ENCODE results near the gene TNN. TPM values are rescaled to one million over a fixed set of nuclear protein-coding genes. Genes with fewer than 3 reads are reported as not detected.

The TNN gene
- total RNA-seq, 1 donor from 2014 or later, result 0.25 TPM

DNA sequence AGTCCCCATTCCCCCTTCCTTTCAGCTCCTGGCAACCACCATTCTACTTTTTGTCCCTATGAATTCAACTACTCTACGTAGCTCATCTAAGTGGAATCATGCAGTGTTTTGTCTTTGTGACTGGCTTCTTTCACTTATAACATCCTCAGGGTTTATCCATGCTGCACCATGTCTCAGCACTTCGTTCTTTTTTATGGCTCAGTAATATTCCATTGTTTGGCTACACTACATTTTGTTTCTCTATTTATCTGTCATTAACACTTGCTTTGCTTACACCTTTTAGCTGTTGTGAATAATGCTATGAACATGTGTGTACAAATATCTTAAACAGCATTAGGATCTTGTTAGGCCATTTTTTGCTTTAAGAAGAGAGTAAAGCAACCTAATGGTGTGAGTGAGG lies 42.9 kb upstream of the TNN start:
- H3K4me3 Mint-ChIP-seq (ENCODE audit: unreplicated experiment), result no peak overlapping the region
- DNase-seq (ENCODE audit: low spot score), result no peak
- peaks cover 30% of the 10 kb centered on the region for H3K4me1 Mint-ChIP-seq (ENCODE audit: low read depth)
- no peaks in the 10 kb centered on the region for H3K27me3 Mint-ChIP-seq (ENCODE audit: low read depth)
- peaks cover 5% of the 10 kb centered on the region for H3K9me3 Mint-ChIP-seq (ENCODE audit: low read depth)
- TF ChIP-seq, protein P1, sequence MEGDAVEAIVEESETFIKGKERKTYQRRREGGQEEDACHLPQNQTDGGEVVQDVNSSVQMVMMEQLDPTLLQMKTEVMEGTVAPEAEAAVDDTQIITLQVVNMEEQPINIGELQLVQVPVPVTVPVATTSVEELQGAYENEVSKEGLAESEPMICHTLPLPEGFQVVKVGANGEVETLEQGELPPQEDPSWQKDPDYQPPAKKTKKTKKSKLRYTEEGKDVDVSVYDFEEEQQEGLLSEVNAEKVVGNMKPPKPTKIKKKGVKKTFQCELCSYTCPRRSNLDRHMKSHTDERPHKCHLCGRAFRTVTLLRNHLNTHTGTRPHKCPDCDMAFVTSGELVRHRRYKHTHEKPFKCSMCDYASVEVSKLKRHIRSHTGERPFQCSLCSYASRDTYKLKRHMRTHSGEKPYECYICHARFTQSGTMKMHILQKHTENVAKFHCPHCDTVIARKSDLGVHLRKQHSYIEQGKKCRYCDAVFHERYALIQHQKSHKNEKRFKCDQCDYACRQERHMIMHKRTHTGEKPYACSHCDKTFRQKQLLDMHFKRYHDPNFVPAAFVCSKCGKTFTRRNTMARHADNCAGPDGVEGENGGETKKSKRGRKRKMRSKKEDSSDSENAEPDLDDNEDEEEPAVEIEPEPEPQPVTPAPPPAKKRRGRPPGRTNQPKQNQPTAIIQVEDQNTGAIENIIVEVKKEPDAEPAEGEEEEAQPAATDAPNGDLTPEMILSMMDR (IDR thresholded peaks at IDR 0.05), result no peak
- H3K27ac Mint-ChIP-seq (ENCODE audit: unreplicated experiment), result no peak overlapping the region
- no peaks in the 10 kb centered on the region for H3K36me3 Mint-ChIP-seq (ENCODE audit: low read depth)

DNA sequence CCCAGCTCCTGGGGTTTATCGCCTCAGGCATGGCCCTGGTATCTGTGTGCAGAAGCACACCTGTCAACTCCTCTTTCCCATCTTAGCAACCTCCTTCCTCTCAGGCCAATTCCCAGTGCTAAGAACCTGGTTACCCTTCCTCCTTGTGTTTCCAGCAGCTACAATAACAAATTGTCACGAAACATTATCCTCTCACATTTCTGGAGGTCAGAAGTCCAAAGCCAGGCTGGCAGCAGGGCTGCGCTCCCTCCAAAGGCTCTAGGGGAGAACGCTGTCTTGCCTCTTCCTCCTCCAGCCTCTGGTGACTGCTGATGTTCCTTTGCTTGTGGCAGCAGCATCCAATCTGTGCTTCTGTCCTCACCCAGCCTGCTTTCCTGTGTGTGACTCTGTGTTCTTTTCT lies 33.7 kb upstream of the TNN start:
- peaks cover 20% of the 10 kb centered on the region for H3K4me1 Mint-ChIP-seq (ENCODE audit: low read depth)
- DNase-seq (ENCODE audit: low spot score), result no peak
- no peaks in the 10 kb centered on the region for H3K27me3 Mint-ChIP-seq (ENCODE audit: low read depth)
- H3K36me3 Mint-ChIP-seq (ENCODE audit: low read depth), result no peaks in the 10 kb centered on the region
- TF ChIP-seq, protein P1 (IDR thresholded peaks at IDR 0.05), result no peak
- H3K27ac Mint-ChIP-seq (ENCODE audit: unreplicated experiment), result no peak overlapping the region
- H3K4me3 Mint-ChIP-seq (ENCODE audit: unreplicated experiment), result no peak overlapping the region
- H3K9me3 Mint-ChIP-seq (ENCODE audit: low read depth), result no peaks in the 10 kb centered on the region

DNA sequence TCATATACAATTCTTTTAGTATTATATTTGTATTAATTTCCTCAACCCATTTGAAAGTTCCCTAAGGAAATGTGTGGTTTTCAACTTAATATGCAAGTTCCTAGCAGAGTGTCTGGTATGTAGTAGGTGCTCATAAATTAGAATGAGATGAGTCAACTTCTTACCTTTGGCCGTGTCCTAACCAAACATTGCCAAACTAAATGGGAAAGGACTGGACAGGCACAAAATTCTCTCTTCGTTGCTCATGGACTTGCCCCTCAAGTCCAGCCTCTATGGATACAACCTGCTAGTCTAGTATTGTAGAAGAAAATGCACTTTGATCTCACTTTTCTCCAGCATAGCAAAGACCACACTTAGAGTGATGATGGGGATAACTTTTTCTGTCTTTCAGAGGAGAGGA lies 32.9 kb upstream of the TNN start:
- Mint-ChIP-seq H3K36me3 (ENCODE audit: low read depth) (no peaks in the 10 kb centered on the region), H3K27me3 (ENCODE audit: low read depth) (no peaks in the 10 kb centered on the region), H3K9me3 (ENCODE audit: low read depth) (no peaks in the 10 kb centered on the region), H3K4me3 (ENCODE audit: unreplicated experiment) (no peak overlapping the region), H3K27ac (ENCODE audit: unreplicated experiment) (no peak overlapping the region), H3K4me1 (ENCODE audit: low read depth) (peaks cover 14% of the 10 kb centered on the region)
- TF ChIP-seq, protein P1 (IDR thresholded peaks at IDR 0.05), result no peak
- DNase-seq (ENCODE audit: low spot score), result no peak

DNA sequence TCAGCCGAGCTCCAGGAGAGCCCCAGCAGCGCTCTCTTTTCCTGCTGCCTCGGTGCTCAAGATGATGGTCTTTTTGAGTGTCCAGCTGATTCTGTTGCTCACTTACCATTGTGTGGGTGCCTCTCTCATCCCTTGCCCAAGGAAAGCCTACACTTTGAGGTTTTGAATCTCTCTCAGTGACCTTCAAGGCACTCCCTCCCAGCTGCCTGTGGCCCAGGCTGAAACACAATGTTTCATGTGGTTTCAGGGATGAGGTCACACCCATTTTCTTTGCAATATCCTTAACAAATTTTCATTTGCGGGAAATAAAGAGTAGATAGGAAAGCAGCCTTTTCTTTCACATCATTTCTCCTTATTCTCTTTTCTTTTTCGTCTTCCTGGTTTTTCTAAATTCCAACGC lies 31.8 kb upstream of the TNN start:
- Mint-ChIP-seq H3K27me3 (ENCODE audit: low read depth) (no peaks in the 10 kb centered on the region), H3K4me1 (ENCODE audit: low read depth) (peaks cover 11% of the 10 kb centered on the region), H3K36me3 (ENCODE audit: low read depth) (no peaks in the 10 kb centered on the region), H3K9me3 (ENCODE audit: low read depth) (no peaks in the 10 kb centered on the region), H3K4me3 (ENCODE audit: unreplicated experiment) (no peak overlapping the region), H3K27ac (ENCODE audit: unreplicated experiment) (no peak overlapping the region)
- TF ChIP-seq, protein P1 (IDR thresholded peaks at IDR 0.05), result no peak
- no peak for DNase-seq (ENCODE audit: low spot score)

- Mint-ChIP-seq H3K9me3 (ENCODE audit: low read depth) (no peaks in the 10 kb centered on the region), H3K4me1 (ENCODE audit: low read depth) (peaks cover 11% of the 10 kb centered on the region), H3K27ac (ENCODE audit: unreplicated experiment) (no peak overlapping the region), H3K4me3 (ENCODE audit: unreplicated experiment) (no peak overlapping the region), H3K27me3 (ENCODE audit: low read depth) (no peaks in the 10 kb centered on the region), H3K36me3 (ENCODE audit: low read depth) (no peaks in the 10 kb centered on the region)
- TF ChIP-seq, protein P1 (IDR thresholded peaks at IDR 0.05), result no peak
- DNase-seq (ENCODE audit: low spot score), result no peak
Observed at GRCh38 chr1:175036476-175036875, 31.2 kb upstream of the TNN start.
